ENCODE results near the gene RASEF. TPM values are rescaled to one million over a fixed set of nuclear protein-coding genes. Genes with fewer than 3 reads are reported as not detected.

RASEF gene
- total RNA-seq, 1 experiment from 2014 or later: 0.12 TPM

- Histone ChIP-seq H3K4me3 (replicated peaks in 1 of 2; ENCODE audit: low read depth in 1 of 2, low read length in 2 of 2) (no peak overlapping the region), H3K4me1 (ENCODE audit: control insufficient read depth in 1 of 2, insufficient read depth in 2 of 2, low read length in 2 of 2) (no peaks in the 10 kb centered on the region), H4K20me1 (ENCODE audit: insufficient read depth) (no peaks in the 10 kb centered on the region), H3K79me2 (ENCODE audit: insufficient read depth, low read length) (no peaks in the 10 kb centered on the region), H3K4me2 (ENCODE audit: low read length) (no peak overlapping the region), H3K9me2 (ENCODE audit: insufficient read depth) (no peaks in the 10 kb centered on the region), H2AFZ (ENCODE audit: low read depth, low read length, poor library complexity, severe bottlenecking) (no peak overlapping the region), H3K9me3 (ENCODE audit: control insufficient read depth in 1 of 2, insufficient read depth in 1 of 2, low read depth in 1 of 2, low read length in 2 of 2) (no peaks in the 10 kb centered on the region), H3K27me3 (ENCODE audit: insufficient read depth, low read length) (no peaks in the 10 kb centered on the region), H3K27ac (ENCODE audit: low read depth, low read length) (no peak overlapping the region), H3K36me3 (ENCODE audit: control insufficient read depth in 1 of 2, insufficient read depth in 2 of 2, low read length in 2 of 2) (no peaks in the 10 kb centered on the region), H3K9ac (ENCODE audit: low read length) (no peak overlapping the region)
- ATAC-seq: no peak
- RAD21 ChIA-PET (ENCODE audit: low non-redundant PET in 1 of 2, low total read pairs in 2 of 2, uncharacterized antibody in 2 of 2, unreplicated experiment in 2 of 2): no interaction called here
- no peak for TF ChIP-seq SIN3A (IDR thresholded peaks at IDR 0.05; ENCODE audit: low read depth)
- no peak for TF ChIP-seq POLR2A (IDR thresholded peaks at IDR 0.05; ENCODE audit: borderline replicate concordance, extremely low read depth, insufficient read depth, insufficient read length)
- no peak for TF ChIP-seq ZBTB33 (IDR thresholded peaks at IDR 0.05; ENCODE audit: extremely low read depth, insufficient replicate concordance, low read length)
- TF ChIP-seq ATF3 (IDR thresholded peaks at IDR 0.05): no peak
- TF ChIP-seq RAD21 (IDR thresholded peaks at IDR 0.05; ENCODE audit: low read depth): no peak
- no peak for TF ChIP-seq YY1 (IDR thresholded peaks at IDR 0.05; ENCODE audit: extremely low read depth, insufficient replicate concordance, low read depth, low read length)
- TF ChIP-seq ELF1 (IDR thresholded peaks at IDR 0.05; ENCODE audit: borderline replicate concordance, low read depth): no peak
- no peak for TF ChIP-seq EGR1 (IDR thresholded peaks at IDR 0.05; ENCODE audit: low read depth)
- CTCF ChIA-PET: no interaction called here
- no TSS peak for BruUV-seq (replicated peaks)
- POLR2A ChIA-PET: no interaction called here
- intact Hi-C loops (cut with micrococcal nuclease): no loop called here
- DNase-seq (ENCODE audit: low read depth, low spot score): no peak
These were observed 14.8 kb downstream of the RASEF start for GRCh38 chr9:83047839-83048775.
